ENCODE measurements around the gene NUDCD2. TPM values are rescaled to one million over a fixed set of nuclear protein-coding genes. Genes with fewer than 3 reads are reported as not detected.

Gene NUDCD2
- total and polyA plus RNA-seq, 9 of the 15 experiments (the other 6 are each of a cell fraction or from before 2014, with no cell fraction given) = 14.6 to 76.9 (median 32.5) TPM

DNA sequence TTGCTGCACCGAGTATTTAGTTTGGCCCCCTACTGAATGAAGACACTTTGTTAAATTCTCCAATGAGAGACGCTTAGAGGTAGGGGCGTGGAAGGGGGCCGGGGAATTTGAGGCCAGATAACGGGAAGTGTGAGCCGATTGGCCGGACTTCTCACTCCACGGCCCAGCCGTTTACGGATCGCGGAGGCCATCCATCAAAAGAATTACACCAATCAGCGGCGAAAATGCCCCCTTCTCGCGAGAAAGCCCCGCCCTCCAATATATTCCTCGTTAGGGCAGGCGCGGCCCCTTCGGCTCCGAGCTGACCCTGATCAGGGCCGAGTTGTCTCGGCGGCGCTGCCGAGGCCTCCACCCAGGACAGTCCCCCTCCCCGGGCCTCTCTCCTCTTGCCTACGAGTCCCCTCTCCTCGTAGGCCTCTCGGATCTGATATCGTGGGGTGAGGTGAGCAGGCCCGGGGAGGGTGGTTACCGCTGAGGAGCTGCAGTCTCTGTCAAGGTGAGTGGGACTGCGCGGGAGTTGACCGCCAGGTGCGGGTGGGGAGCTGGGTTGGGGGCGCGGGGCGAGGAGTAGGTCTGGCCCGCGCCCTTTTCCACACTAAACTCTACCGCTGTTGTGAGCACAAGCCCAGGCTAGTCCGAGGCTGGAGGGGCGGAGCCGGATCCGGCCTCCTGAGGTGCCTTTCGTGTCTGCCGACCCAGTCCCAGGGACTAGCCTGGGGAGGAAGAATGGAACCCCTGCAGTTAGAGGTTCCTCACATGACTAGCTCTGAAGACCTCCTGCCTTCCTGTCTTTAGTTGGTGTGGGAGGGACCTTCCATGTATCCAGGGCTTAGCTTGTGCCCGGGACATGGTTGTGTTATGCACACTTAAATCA is 22.4 kb downstream of the NUDCD2 start, which contains the start of gene CCNG1 (continued):
- TF ChIP-seq ZNF644 (tag; IDR thresholded peaks at IDR 0.05; ENCODE audit: low read depth) = no peak
- TF ChIP-seq GABPA (tag; conservative IDR thresholded peaks at IDR 0.05; ENCODE audit: low read depth) = peak; percentile 28
- no peak for TF ChIP-seq NBN (IDR thresholded peaks at IDR 0.05; ENCODE audit: low read depth)
- no peak for TF ChIP-seq C11orf30 (IDR thresholded peaks at IDR 0.05; ENCODE audit: low read depth)
- TF ChIP-seq ZNF232 (CRISPR knock-in tag; IDR thresholded peaks at IDR 0.05) = no peak
- no peak for TF ChIP-seq ZNF785 (CRISPR knock-in tag; IDR thresholded peaks at IDR 0.05)
- TF ChIP-seq NR4A1 (CRISPR knock-in tag; IDR thresholded peaks at IDR 0.05) = no peak
- TF ChIP-seq NR4A1 (tag; IDR thresholded peaks at IDR 0.05) = no peak
- TF ChIP-seq NRF1 (conservative IDR thresholded peaks at IDR 0.05 in 1 of 2, IDR thresholded peaks at IDR 0.05 in 1 of 2) = peak; percentile 69 to 74
- TF ChIP-seq SUPT5H (IDR thresholded peaks at IDR 0.05) = peak; percentile 97
- no peak for TF ChIP-seq MCM7 (IDR thresholded peaks at IDR 0.05)
- TF ChIP-seq ZNF41 (CRISPR knock-in tag; conservative IDR thresholded peaks at IDR 0.05) = no peak
- peak; percentile 65 for TF ChIP-seq ZFP36 (IDR thresholded peaks at IDR 0.05; ENCODE audit: low read depth, low read length, partially characterized antibody)
- TF ChIP-seq, protein P1, sequence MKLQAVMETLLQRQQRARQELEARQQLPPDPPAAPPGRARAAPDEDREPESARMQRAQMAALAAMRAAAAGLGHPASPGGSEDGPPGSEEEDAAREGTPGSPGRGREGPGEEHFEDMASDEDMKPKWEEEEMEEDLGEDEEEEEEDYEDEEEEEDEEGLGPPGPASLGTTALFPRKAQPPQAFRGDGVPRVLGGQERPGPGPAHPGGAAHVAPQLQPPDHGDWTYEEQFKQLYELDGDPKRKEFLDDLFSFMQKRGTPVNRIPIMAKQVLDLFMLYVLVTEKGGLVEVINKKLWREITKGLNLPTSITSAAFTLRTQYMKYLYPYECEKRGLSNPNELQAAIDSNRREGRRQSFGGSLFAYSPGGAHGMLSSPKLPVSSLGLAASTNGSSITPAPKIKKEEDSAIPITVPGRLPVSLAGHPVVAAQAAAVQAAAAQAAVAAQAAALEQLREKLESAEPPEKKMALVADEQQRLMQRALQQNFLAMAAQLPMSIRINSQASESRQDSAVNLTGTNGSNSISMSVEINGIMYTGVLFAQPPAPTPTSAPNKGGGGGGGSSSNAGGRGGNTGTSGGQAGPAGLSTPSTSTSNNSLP (IDR thresholded peaks at IDR 0.05; ENCODE audit: borderline replicate concordance, low read depth, low read length) = no peak; the same call in 1 of the 2 replicates
- peak; percentile 77 to 81; a peak in 2 of 4 replicates for TF ChIP-seq MAZ (CRISPR knock-in tag; conservative IDR thresholded peaks at IDR 0.05 in 1 of 2, IDR thresholded peaks at IDR 0.05 in 1 of 2)
- TF ChIP-seq SIN3A (IDR thresholded peaks at IDR 0.05; ENCODE audit: borderline replicate concordance in 2 of 2, control insufficient read depth in 1 of 2, low read depth in 2 of 2, low read length in 2 of 2) = peak in 1 of 2 experiments; percentile 34; a peak in 2 of 4 replicates
- TF ChIP-seq RHOXF2B (CRISPR knock-in tag; conservative IDR thresholded peaks at IDR 0.05) = no peak
- TF ChIP-seq NEUROD1 (IDR thresholded peaks at IDR 0.05; ENCODE audit: borderline replicate concordance, low read depth, low read length, partially characterized antibody) = peak; percentile 67
- TF ChIP-seq CHD2 (IDR thresholded peaks at IDR 0.05; ENCODE audit: low read depth, low read length) = peak; percentile 96
- peak; percentile 23 for TF ChIP-seq SMAD1 (IDR thresholded peaks at IDR 0.05; ENCODE audit: low read depth, low read length, partially characterized antibody)
- TF ChIP-seq PRPF4 (IDR thresholded peaks at IDR 0.05; ENCODE audit: insufficient read depth, low read depth, low read length, poor library complexity, severe bottlenecking) = no peak
- TF ChIP-seq, protein P2, sequence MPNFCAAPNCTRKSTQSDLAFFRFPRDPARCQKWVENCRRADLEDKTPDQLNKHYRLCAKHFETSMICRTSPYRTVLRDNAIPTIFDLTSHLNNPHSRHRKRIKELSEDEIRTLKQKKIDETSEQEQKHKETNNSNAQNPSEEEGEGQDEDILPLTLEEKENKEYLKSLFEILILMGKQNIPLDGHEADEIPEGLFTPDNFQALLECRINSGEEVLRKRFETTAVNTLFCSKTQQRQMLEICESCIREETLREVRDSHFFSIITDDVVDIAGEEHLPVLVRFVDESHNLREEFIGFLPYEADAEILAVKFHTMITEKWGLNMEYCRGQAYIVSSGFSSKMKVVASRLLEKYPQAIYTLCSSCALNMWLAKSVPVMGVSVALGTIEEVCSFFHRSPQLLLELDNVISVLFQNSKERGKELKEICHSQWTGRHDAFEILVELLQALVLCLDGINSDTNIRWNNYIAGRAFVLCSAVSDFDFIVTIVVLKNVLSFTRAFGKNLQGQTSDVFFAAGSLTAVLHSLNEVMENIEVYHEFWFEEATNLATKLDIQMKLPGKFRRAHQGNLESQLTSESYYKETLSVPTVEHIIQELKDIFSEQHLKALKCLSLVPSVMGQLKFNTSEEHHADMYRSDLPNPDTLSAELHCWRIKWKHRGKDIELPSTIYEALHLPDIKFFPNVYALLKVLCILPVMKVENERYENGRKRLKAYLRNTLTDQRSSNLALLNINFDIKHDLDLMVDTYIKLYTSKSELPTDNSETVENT (CRISPR knock-in tag; IDR thresholded peaks at IDR 0.05) = peak; percentile 26; the same call in 1 of the 2 replicates

Measured in K562 (cell line).